Lower leg skin (tissue), 3 donors: ENCODE data around the gene MIDN.

Experiments used
- POLR2A ChIP-seq, 2 donors: fragments of 450-650 bp; IDR thresholded peaks; one replicate each; pipeline ENCODE4 v1.6.1; 2016 to 2017; ENCODE audit warnings: antibody characterized with exemption in 2 of 2, mild to moderate bottlenecking in 1 of 2, moderate library complexity in 1 of 2
- TF ChIP-seq, protein P1 (sequence below), 3 donors: fragments of 450-650 bp; IDR thresholded peaks; one replicate each; pipeline ENCODE4 v1.5.1; 2016; ENCODE audit warnings: antibody characterized with exemption in 3 of 3, mild to moderate bottlenecking in 3 of 3, moderate library complexity in 2 of 3

GRCh38 chr19:1229056-1229923 lies 19.1 kb upstream of the MIDN start:
- TF ChIP-seq, protein P1, sequence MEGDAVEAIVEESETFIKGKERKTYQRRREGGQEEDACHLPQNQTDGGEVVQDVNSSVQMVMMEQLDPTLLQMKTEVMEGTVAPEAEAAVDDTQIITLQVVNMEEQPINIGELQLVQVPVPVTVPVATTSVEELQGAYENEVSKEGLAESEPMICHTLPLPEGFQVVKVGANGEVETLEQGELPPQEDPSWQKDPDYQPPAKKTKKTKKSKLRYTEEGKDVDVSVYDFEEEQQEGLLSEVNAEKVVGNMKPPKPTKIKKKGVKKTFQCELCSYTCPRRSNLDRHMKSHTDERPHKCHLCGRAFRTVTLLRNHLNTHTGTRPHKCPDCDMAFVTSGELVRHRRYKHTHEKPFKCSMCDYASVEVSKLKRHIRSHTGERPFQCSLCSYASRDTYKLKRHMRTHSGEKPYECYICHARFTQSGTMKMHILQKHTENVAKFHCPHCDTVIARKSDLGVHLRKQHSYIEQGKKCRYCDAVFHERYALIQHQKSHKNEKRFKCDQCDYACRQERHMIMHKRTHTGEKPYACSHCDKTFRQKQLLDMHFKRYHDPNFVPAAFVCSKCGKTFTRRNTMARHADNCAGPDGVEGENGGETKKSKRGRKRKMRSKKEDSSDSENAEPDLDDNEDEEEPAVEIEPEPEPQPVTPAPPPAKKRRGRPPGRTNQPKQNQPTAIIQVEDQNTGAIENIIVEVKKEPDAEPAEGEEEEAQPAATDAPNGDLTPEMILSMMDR (IDR thresholded peaks at IDR 0.05), result no peak
- TF ChIP-seq POLR2A (IDR thresholded peaks at IDR 0.05), result no peak
